ENCODE results near the gene NKD1.

Gene NKD1

DNA sequence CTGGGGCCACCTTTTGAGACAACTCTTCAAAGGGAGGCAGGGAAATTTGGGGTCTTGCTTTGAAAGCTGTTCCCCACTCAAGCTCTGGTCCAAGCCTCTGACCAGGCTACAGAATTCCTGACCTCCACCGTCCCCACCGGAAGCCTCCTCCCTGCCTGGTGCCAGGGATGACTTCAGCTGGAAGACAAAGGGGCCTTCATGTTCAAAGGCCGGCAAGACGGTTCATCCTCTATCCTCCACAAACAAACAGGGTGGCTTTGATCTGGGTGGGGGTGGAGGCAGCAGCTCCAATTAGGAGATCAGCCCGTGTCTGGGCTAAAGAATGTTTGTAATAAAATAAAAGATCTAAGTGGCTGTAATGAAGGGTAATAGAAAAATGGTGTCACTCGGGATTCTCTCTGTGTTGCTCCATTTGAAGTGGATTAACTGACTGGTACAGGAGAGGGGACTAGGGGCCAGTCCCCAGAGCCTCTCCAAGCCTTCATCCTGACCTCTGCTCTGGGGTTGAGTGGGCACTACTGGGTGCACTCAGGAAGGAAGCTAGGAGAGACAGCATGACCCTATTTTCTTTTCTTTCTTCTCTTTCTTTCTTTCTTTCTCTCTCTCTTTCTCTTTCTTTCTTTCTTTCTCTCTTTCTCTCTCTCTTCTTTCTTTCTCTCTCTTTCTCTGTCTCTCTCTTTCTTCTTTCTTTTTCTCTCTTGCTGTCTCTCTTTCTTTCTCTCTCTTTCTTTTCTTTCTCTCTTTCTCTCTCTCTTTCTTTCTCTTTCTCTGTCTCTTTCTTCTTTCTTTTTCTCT is 27.5 kb upstream of the NKD1 start:
- Histone ChIP-seq H3K4me1 (ENCODE audit: control insufficient read depth, insufficient read depth, low read length) (no peaks in the 10 kb centered on the region), H3K4me3 (ENCODE audit: low read length) (no peak overlapping the region), H3K9ac (ENCODE audit: low read length) (no peak overlapping the region), H3K36me3 (ENCODE audit: control insufficient read depth, insufficient read depth, low read length, severe bottlenecking) (no peaks in the 10 kb centered on the region), H3K9me3 (ENCODE audit: control insufficient read depth, low read length) (peaks cover 17% of the 10 kb centered on the region), H3K27me3 (replicated peaks; ENCODE audit: control insufficient read depth, insufficient read depth, low read length) (peaks cover 17% of the 10 kb centered on the region)
- DNase-seq (ENCODE audit: low read depth), result no peak

DNA sequence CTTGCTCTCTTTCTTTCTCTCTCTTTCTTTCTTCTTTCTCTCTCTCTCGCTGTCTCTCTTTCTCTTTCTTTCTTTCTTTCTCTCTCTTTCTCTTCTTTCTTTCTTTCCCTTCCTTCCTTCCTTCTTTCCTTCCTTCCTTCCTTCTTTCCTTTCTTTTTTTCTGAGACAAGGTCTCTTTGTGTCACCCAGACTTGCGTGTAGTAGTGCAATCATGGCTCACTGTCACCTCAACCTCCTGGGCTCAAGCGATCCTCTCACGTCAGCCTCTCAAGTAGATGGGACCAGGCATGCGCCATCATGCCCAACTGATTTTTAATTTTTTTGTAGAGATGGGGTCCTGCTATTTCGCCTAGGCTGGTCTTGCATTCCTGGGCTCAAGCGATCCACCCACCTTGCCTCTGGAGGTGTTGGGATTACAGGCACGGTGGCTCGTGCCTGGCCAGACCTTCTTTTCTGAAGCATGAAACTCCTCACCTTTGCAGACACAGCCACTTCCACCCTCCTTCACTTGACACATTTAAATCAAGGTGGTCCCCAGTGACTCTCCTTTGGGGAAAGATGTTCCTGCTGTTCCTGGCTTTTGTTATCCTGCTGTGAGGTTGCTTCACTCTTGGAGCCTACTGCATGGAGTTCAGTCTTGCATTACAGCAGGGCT is 26.8 kb upstream of the NKD1 start:
- Histone ChIP-seq H3K9me3 (ENCODE audit: control insufficient read depth, low read length) (peaks cover 16% of the 10 kb centered on the region), H3K27me3 (replicated peaks; ENCODE audit: control insufficient read depth, insufficient read depth, low read length) (peaks cover 17% of the 10 kb centered on the region), H3K4me1 (ENCODE audit: control insufficient read depth, insufficient read depth, low read length) (no peaks in the 10 kb centered on the region), H3K36me3 (ENCODE audit: control insufficient read depth, insufficient read depth, low read length, severe bottlenecking) (no peaks in the 10 kb centered on the region), H3K9ac (ENCODE audit: low read length) (no peak overlapping the region), H3K4me3 (ENCODE audit: low read length) (no peak overlapping the region)
- no peak for DNase-seq (ENCODE audit: low read depth)

- DNase-seq (ENCODE audit: low read depth), result no peak
- Histone ChIP-seq H3K36me3 (ENCODE audit: control insufficient read depth, insufficient read depth, low read length, severe bottlenecking) (no peaks in the 10 kb centered on the region), H3K9ac (ENCODE audit: low read length) (no peak overlapping the region), H3K27me3 (replicated peaks; ENCODE audit: control insufficient read depth, insufficient read depth, low read length) (peaks cover 17% of the 10 kb centered on the region), H3K9me3 (ENCODE audit: control insufficient read depth, low read length) (peaks cover 7% of the 10 kb centered on the region), H3K4me1 (ENCODE audit: control insufficient read depth, insufficient read depth, low read length) (no peaks in the 10 kb centered on the region), H3K4me3 (ENCODE audit: low read length) (no peak overlapping the region)
Observed at GRCh38 chr16:50522324-50522723, 25.9 kb upstream of the NKD1 start.

DNA sequence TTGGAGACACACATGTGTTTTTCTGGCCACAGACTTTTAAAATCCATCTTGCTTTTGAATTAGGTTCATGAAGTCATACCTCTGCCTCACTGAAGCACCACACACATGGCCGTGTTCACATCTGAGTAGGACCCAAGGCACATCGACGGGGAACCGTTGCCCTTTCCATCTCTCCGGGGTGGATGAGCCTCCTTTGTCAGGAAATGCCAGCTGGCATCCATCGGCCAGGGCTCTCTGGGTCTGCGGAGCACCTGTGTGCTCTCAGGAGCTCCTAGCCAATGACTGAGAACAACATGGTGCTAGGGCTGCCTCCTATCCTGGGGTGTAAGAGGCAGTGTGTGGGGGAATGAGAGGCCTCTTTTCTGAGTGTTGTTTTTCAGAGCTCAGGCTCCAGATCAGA is 24.5 kb upstream of the NKD1 start:
- Histone ChIP-seq H3K4me3 (ENCODE audit: low read length) (no peak overlapping the region), H3K9ac (ENCODE audit: low read length) (no peak overlapping the region), H3K9me3 (ENCODE audit: control insufficient read depth, low read length) (peaks cover 10% of the 10 kb centered on the region), H3K27me3 (replicated peaks; ENCODE audit: control insufficient read depth, insufficient read depth, low read length) (peaks cover 17% of the 10 kb centered on the region), H3K4me1 (ENCODE audit: control insufficient read depth, insufficient read depth, low read length) (no peaks in the 10 kb centered on the region), H3K36me3 (ENCODE audit: control insufficient read depth, insufficient read depth, low read length, severe bottlenecking) (no peaks in the 10 kb centered on the region)
- DNase-seq (ENCODE audit: low read depth), result no peak

DNA sequence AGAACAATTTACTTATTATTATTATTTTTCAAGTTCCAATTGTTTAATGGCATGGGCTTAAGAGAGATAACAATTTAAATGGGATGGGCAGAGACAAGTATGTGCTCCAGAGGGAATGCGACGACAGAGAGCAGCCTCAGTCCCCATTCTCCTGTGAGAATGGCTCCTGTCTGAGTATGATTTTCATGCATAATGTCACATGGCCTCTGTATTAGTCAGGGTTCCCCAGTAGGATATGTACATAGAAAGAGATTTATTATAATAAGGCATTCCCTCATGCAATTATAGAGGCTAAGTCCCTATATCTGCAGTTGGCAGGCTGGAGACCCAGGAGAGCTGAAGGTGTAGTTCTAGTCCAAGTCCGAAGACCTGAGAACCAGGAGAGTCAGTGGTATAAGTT is 22.9 kb upstream of the NKD1 start:
- DNase-seq (ENCODE audit: low read depth), result no peak
- no peak overlapping the region for H3K9ac ChIP-seq (ENCODE audit: low read length)
- no peak overlapping the region for H3K4me3 ChIP-seq (ENCODE audit: low read length)
- no peaks in the 10 kb centered on the region for H3K4me1 ChIP-seq (ENCODE audit: control insufficient read depth, insufficient read depth, low read length)
- no peaks in the 10 kb centered on the region for H3K36me3 ChIP-seq (ENCODE audit: control insufficient read depth, insufficient read depth, low read length, severe bottlenecking)
- peaks cover 22% of the 10 kb centered on the region for H3K27me3 ChIP-seq (replicated peaks; ENCODE audit: control insufficient read depth, insufficient read depth, low read length)
- H3K9me3 ChIP-seq (ENCODE audit: control insufficient read depth, low read length), result peaks cover 25% of the 10 kb centered on the region

- Histone ChIP-seq H3K27me3 (replicated peaks; ENCODE audit: control insufficient read depth, insufficient read depth, low read length) (peaks cover 19% of the 10 kb centered on the region), H3K9ac (ENCODE audit: low read length) (no peak overlapping the region), H3K4me1 (ENCODE audit: control insufficient read depth, insufficient read depth, low read length) (no peaks in the 10 kb centered on the region), H3K9me3 (ENCODE audit: control insufficient read depth, low read length) (peaks cover 28% of the 10 kb centered on the region), H3K4me3 (ENCODE audit: low read length) (no peak overlapping the region), H3K36me3 (ENCODE audit: control insufficient read depth, insufficient read depth, low read length, severe bottlenecking) (no peaks in the 10 kb centered on the region)
- no peak for DNase-seq (ENCODE audit: low read depth)
Observed at GRCh38 chr16:50525716-50526115, 22.5 kb upstream of the NKD1 start.

GRCh38 chr16:50526249-50526648 is 21.9 kb upstream of the NKD1 start:
- no peaks in the 10 kb centered on the region for H3K36me3 ChIP-seq (ENCODE audit: control insufficient read depth, insufficient read depth, low read length, severe bottlenecking)
- no peaks in the 10 kb centered on the region for H3K4me1 ChIP-seq (ENCODE audit: control insufficient read depth, insufficient read depth, low read length)
- H3K9me3 ChIP-seq (ENCODE audit: control insufficient read depth, low read length), result peaks cover 28% of the 10 kb centered on the region
- H3K4me3 ChIP-seq (ENCODE audit: low read length), result no peak overlapping the region
- no peak for DNase-seq (ENCODE audit: low read depth)
- no peak overlapping the region for H3K9ac ChIP-seq (ENCODE audit: low read length)
- H3K27me3 ChIP-seq (replicated peaks; ENCODE audit: control insufficient read depth, insufficient read depth, low read length), result peaks cover 16% of the 10 kb centered on the region

DNA sequence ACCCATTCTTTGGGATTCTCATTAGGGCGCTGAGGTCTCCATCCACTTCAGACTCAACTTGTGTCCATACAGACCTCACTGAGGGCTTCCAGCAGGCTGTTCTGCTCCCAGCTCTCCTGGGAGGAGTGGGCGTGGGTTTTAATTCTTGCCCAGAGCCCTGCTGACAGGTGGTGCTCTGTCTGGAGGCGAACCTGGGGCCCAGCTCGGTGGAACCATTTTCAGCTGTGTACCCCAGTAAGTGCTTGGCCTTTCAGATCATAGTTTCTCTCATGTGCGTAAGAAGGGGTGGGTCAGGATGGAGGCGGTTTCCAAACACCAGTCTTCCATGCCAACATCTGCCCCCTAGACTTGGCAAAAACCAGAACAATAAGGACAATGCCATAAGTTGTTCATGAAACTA is 21.4 kb upstream of the NKD1 start:
- Histone ChIP-seq H3K4me1 (ENCODE audit: control insufficient read depth, insufficient read depth, low read length) (no peaks in the 10 kb centered on the region), H3K27me3 (replicated peaks; ENCODE audit: control insufficient read depth, insufficient read depth, low read length) (peaks cover 11% of the 10 kb centered on the region), H3K36me3 (ENCODE audit: control insufficient read depth, insufficient read depth, low read length, severe bottlenecking) (no peaks in the 10 kb centered on the region), H3K4me3 (ENCODE audit: low read length) (no peak overlapping the region), H3K9ac (ENCODE audit: low read length) (no peak overlapping the region), H3K9me3 (ENCODE audit: control insufficient read depth, low read length) (peaks cover 28% of the 10 kb centered on the region)
- no peak for DNase-seq (ENCODE audit: low read depth)

GRCh38 chr16:50528820-50529219 is 19.4 kb upstream of the NKD1 start:
- H3K9ac ChIP-seq (ENCODE audit: low read length), result no peak overlapping the region
- no peak overlapping the region for H3K4me3 ChIP-seq (ENCODE audit: low read length)
- DNase-seq (ENCODE audit: low read depth), result no peak
- peaks cover 10% of the 10 kb centered on the region for H3K27me3 ChIP-seq (replicated peaks; ENCODE audit: control insufficient read depth, insufficient read depth, low read length)
- peaks cover 28% of the 10 kb centered on the region for H3K9me3 ChIP-seq (ENCODE audit: control insufficient read depth, low read length)
- no peaks in the 10 kb centered on the region for H3K4me1 ChIP-seq (ENCODE audit: control insufficient read depth, insufficient read depth, low read length)
- H3K36me3 ChIP-seq (ENCODE audit: control insufficient read depth, insufficient read depth, low read length, severe bottlenecking), result no peaks in the 10 kb centered on the region

GRCh38 chr16:50529334-50529733 is 18.9 kb upstream of the NKD1 start:
- Histone ChIP-seq H3K4me1 (ENCODE audit: control insufficient read depth, insufficient read depth, low read length) (no peaks in the 10 kb centered on the region), H3K36me3 (ENCODE audit: control insufficient read depth, insufficient read depth, low read length, severe bottlenecking) (no peaks in the 10 kb centered on the region), H3K9ac (ENCODE audit: low read length) (no peak overlapping the region), H3K9me3 (ENCODE audit: control insufficient read depth, low read length) (peaks cover 28% of the 10 kb centered on the region), H3K4me3 (ENCODE audit: low read length) (no peak overlapping the region), H3K27me3 (replicated peaks; ENCODE audit: control insufficient read depth, insufficient read depth, low read length) (peaks cover 14% of the 10 kb centered on the region)
- no peak for DNase-seq (ENCODE audit: low read depth)

DNA sequence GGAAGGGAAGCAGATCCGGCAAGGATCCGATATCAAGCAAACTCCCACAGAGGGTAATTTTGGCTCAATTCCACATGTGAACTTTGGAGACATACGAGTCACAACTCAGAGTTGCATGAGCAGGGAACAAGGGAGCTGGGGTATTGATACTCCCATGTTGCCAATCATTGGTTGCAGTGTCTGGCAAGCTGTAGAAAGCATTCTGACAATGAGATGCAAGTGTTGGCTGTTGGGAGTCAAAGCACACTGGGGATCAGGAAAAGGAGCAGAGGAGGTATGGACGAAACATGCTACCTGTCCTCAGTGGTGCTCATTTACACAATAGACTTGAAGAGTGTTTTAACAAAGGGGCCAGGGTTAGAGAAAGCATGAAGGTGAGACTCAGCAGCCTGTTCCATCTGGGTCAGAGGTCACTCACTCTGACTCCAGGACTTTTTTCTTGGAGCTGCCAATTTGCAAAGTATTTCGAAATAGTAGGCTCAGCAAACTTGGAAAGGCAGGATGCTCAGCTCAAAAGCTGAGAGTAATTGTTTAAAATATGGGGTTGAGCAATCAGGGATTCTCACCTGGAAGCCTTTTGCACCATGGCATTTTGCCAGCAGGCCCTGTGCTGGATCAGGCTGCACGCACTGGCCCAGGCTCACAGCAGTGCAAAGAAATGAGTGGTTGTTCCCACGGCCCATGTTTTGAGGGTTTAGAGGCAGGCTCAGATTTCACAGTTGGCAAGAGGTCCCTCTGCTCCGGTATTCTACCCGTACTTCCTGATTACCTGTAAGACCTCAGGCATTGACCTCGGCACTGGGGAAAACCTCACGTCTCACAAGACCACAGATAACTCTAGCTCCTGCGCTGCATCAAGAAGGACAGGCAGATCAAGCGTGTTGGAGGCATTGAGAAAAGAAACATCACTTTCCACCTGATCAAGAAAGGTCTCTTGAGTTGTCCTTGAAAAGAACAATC is 17.6 kb upstream of the NKD1 start:
- Histone ChIP-seq H3K27me3 (replicated peaks; ENCODE audit: control insufficient read depth, insufficient read depth, low read length) (peaks cover 14% of the 10 kb centered on the region), H3K9ac (ENCODE audit: low read length) (no peak overlapping the region), H3K9me3 (ENCODE audit: control insufficient read depth, low read length) (peaks cover 33% of the 10 kb centered on the region), H3K4me1 (ENCODE audit: control insufficient read depth, insufficient read depth, low read length) (no peaks in the 10 kb centered on the region), H3K4me3 (ENCODE audit: low read length) (no peak overlapping the region), H3K36me3 (ENCODE audit: control insufficient read depth, insufficient read depth, low read length, severe bottlenecking) (no peaks in the 10 kb centered on the region)
- DNase-seq (ENCODE audit: low read depth), result no peak
